UCSD-AML1 (cell line): ENCODE measurements around the gene TNIK.
"Not testable (repeated sequence)": the region's sequence is repeated elsewhere in the genome, so short reads cannot be mapped to it uniquely, and the experiment has no call there.

Experiments used
- DNase-seq: peaks from one replicate; lab custom pipeline; 2025; ENCODE audit not compliant: unreplicated experiment; lab: John Stamatoyannopoulos, UW

The TNIK gene

DNA sequence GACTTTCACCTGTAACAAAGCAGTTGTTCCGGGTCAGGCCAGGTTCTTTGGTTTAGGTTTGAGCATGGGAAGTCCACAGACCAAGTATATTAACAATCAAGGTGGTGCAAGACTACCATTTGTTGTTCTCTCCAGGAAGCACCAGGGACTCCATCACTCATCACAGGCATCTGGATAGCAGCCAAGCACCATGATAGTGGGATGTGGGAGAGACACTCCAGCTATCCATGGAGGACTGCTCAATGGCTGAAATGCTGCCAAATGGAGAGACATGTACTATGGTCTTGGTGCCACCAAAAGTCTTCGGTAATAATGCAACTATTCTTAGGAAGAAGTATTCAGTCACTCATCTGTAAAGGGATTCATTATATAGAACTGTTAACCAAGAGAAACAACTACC, 143.0 kb downstream of the TNIK start:
- no peak for DNase-seq

DNA sequence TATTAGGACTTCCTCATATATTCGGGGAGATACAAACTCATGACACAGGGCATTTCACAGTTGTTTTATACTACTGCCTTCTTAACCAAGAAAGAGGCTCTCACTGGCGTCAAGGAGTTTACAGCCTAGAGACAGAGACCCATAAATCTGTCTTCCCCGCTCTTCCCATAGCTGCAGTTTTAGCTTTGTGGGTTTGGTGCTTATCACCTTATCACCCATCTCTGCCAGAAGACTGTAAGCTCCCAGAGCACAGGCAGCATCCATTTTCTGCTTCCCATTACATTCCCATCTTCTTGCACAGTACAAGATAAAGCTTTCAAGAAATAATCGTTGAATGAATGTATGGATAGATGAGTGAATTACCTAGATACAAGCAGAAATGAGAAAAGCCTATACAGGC, 144.3 kb downstream of the TNIK start:
- DNase-seq: no peak

DNA sequence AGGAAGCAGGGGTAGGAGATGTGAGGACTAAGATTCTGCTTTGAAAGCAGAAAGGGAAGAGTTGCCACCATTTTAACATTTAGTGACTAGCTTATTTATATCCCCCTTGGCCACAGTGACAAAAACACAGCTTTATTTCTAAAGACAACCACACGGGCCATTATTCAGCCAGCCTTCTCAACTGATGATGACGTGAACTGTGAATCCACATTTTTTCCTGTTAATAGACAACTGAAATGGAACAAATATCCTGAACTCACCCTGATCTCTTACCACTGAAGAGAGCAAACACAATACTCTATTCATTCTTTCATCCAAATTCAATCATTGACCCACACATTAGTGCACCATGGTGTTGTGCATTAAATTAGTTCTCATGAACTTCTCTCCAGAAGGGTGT, 145.1 kb downstream of the TNIK start:
- no peak for DNase-seq

DNA sequence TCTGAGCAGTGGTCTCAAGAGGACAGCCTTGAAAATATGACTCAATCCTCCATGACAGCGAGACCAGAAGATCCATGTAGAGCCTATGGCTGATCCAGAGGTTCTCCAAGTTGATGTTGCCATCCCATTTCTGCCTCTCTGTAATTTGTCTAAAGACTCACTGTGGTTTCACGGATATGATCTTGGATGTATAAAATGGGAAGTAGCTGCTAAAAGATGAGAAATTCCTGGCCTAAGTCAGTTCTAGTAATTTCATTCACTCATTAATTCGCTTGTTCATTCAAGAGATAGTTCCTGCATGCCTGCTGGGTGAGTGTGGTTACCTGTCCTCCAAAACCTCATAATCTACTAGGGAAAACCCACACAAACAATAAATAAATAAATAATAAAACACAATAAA, 145.9 kb downstream of the TNIK start:
- no peak for DNase-seq

DNA sequence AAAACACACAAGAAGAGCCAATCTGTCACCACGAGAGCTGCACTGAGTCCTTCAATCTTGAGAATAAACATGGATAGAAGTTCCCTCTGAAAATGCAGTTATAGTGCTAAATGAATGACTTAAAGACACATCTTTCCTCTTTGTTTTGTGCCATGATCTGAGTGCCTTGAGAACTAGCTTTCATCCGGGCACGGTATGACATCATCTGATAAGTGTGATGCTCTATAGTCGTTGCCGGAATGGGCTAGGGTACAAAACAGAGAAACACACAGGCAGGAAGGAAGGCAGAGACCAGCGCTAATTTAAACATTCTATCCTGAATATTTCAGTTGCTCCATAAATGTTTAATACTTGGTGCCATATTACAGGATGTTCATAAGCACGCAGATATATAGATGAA, 146.5 kb downstream of the TNIK start:
- DNase-seq: no peak

DNA sequence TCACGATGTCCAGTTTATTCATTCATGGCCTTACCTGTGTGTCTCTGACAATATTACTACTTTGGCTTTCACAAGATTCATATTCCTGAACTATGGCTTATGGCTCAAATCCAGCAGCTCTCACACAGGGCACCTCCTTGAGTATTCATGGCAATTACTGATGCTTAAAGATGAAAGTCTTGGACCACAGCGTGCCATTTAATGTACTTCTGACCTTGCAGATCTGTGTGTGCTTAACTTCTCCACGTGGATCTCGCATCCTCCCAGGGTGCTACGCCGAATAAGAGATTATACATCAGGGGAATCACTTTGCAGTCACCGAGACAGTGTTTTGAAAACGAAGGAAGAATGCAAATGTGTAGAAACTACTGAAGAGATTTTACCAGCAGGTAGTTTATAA, 147.5 kb downstream of the TNIK start:
- DNase-seq: no peak

DNA sequence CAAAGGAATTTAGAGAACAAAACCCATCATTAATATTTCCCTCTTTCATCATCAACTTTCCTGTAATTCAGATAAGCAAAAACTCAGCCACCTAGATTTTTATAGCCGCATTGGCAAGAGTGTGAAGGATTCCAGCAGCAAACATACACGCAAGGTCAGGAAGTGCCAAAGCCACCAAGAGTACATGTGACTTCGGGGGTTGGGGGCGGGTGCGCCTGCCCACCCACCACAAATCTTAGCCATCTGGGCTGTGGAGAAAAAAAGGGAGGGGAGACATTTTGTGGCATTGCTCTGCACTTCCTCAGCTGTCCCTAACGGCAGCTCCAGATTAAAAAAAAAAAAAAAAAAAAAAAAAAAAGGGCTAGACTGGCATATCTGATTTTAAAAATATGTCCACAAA, 148.4 kb downstream of the TNIK start:
- DNase-seq: no peak

DNA sequence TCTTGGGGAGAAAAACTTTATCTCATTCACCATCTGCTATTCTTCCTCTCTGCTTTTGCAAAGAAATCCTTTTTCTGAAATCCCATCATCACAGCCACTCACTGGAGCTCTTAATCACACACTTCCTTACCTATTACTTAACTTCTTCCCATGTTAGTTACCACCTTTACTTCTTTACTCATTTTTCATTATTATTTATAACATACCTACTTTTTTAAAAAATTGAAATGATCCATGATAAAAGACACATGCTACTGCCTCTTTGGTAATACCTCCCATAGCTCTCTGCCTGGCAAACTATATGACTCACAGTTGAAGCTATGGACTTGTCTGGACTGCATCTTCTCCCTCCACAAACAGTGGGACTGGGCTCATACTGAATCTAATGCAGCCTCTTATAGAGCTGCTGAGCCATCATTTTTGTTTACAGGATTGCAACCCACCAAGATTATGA, 150.3 kb downstream of the TNIK start:
- DNase-seq: no peak

DNA sequence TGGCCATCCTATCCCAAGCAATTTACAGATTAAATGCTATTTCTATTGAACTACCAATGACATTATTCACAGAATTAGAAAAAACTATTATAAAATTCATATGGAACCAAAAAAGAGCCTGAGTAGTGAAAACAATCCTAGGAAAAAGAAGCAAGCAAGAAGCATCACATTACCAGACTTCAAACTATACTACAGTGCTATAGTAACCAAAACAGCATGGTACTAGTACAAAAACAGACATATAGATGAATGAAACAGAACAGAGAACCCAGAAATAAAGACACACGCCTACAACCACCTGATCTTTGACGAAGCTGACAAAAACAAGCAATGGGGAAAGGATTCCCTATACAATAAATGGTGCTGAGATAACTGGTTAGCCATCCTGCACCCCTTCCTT, 152.2 kb downstream of the TNIK start:
- no peak for DNase-seq

DNA sequence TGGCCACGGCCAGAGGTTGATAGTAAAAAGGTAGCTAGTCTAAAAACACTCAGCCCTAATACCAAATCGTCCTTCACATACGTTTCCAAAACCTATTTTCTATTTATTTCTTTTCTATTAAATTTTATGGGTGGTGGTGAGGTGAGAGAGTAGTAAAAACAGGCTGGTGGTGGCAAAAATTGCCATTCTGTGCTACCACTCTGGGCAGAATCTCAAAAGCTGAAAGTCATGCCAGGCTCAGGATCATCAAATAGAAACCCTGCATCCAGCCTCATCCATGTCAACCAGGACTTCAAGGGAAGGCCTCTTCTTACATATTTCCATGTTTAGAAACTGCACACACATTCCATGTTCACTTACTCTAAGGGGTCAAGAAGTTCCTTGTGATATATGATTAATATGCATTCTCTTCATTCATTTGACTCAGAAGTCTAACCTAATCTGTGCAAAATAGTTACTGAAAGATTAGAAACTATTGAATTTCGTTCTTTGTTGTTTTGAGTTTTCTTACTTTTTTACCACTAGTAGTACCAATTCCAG, 153.1 kb downstream of the TNIK start:
- no peak for DNase-seq

DNA sequence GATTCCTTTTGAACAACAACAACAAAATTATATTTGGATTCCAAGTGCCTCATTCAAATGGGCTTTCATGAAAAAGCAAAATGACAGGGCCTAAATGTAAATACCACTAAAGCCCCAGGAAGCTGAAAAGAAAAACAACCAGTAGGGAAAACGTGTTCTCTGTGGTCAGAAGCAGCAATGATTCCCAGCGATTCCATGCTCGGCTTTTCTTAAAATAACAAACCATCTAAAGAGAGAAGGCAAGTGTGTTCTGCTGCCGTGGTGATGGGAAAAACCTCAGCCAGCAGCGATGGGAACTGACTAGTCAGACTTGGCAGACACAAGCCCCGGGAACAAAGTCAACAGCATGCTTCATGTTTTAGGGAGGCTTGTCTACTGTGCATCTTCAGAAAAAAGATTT, 153.6 kb downstream of the TNIK start:
- no peak for DNase-seq

DNA sequence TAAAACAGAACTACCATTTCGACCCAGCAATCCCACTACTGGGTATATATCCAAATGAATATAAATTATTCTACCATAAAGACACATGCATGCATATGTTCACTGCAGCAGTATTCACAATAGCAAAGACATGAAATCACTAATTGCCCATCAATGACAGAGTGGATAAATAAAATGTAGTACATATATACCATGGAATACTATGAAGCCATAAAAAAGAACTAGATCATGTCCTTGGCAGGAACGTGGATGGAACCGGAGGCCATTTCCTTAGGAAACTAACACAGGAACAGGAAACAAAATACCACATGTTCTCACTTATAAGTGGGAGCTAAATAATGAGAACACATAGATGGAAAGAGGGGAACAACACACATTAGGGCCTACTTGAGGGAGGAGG, 154.4 kb downstream of the TNIK start:
- DNase-seq: not testable (repeated sequence)

DNA sequence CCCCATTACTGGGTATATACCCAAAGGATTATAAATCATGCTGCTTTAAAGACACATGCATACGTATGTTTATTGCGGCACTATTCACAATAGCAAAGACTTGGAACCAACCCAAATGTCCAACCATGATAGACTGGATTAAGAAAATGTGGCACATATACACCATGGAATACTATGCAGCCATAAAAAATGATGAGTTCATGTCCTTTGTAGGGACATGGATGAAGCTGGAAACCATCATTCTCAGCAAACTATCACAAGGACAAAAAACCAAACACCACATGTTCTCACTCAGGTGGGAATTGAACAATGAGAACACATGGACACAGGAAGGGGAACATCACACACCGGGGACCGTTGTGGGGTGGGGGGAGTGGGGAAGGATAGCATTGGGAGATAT, 155.7 kb downstream of the TNIK start:
- not testable (repeated sequence) for DNase-seq

DNA sequence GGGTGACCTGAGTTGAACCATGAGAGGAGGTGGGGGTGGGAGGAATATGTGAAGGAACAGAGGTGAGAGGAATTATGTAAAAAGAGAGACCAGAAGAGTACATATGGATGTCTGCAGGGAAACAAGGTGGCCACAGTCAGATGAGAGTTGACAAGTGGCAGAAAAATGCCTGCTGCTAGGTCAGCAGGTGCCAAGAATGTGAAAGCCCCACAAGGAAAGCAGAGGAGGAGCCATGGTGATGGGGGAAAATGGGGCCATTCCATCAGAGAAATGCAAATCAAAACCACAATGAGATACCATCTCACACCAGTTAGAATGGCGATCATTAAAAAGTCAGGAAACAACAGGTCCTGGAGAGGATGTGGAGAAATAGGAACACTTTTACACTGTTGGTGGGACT, 156.2 kb downstream of the TNIK start:
- not testable (repeated sequence) for DNase-seq

DNA sequence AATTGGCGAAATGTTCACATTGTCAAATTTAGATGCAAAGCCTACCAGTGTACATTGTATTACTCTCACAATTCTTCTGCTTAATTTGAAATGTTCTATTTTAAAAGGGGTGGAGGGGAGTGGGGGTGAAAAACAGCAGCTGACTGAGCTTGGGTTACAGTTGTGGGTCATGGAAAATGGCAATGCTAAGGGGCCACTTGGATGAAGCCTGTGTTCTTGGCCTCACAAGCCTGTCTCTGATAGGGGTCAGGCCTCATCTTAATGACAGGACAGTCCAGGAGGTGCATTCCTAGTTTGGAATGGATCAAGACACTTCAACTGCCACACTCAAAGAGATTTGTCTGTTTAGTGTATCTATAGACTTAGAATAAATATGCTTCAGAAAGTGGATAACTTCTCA, 158.2 kb downstream of the TNIK start:
- no peak for DNase-seq

DNA sequence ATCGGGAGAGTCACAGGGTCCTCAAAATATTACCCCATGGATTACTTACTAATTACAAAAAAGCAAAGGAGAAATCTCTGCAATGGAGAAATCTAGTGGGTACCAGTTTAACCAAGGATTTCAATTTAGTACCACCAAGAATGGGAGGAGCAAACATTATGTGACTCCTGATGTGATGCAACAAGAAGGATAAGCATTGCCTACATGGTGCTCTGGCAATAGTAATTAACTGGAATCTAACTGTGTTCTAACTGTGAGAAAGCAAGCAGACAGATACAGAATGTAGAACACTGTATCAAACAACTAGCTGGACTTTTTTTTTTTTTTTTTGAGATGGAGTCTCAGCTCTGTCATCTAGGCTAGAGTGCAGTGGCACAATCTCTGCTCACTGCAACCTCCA, 159.2 kb downstream of the TNIK start:
- no peak for DNase-seq

DNA sequence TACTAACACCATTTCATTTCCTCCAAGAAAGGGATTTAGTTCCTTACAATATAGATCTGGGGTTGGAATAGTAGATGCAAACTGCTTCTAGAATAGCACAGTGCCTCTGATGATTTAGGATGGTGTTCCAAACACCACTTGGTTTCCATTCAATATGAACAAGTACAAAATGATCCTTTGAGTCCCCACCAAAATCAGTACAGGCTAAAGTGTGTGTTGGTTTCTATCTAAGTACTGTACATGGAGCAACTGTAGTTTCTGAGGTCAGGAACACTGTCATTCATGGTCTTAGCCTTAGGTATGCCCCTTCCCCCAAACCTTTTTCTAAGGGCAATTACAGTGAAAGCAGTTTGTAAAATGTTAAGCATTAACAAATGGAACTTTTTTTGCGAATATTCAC, 162.3 kb downstream of the TNIK start:
- no peak for DNase-seq

DNA sequence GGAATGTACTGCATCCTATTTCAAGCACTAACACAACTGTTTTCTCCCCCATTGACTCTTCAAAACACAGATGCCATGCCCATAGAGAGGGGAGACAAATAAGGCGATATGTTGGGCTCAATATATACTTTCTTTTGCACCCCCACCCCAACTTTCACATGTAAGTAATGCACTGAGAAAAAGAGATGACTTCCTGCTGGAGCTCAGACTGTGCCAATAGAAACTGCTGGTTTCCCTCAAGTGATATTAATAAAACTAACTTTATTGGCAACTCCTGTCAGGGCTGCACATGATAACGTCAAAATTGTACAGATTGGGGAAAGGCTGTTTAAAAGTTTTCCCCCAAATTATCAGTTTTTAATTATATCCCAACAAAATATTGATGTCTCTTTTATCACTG, 163.0 kb downstream of the TNIK start:
- no peak for DNase-seq

DNA sequence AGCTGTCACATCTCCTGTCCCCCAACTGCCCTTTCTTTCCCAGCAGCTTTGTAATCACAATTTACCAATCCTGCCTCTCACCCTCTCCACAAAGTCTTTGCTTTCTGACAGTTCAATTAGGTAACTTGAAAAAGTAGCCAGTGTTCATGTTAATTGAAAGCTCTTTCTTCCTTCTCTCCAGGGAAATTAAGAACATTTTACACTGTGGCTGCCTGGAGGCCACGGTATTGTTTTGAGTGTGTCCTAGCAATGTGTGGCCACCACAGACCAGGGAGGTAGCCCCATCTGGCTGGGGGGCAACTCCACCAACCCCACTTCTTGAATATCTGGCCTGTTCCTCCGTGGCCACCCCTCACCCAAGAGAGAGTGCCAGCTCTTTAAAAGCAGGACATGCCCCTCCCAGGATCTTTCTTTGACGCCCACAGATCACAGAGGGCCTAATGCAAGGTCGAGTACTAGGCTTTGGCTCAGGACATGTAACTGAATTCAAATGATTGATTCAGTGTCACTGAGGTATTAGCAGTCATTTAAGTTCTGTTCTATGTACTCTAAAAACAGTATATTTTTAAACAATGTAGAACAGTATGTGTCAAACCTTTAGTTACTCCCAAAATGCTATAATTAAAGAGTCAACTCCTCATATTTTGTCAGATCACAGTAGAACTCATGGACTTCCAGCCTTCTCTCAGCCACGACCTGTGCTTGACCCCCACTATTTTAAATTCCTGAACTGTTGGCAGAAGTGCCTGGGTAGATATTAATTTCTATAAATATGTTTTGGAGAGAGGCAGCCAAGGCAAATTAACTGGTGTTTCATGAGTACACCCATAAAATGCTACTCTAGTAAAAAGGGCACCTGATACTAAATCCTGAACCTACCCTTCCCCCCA, 164.5 kb downstream of the TNIK start:
- DNase-seq: no peak

DNA sequence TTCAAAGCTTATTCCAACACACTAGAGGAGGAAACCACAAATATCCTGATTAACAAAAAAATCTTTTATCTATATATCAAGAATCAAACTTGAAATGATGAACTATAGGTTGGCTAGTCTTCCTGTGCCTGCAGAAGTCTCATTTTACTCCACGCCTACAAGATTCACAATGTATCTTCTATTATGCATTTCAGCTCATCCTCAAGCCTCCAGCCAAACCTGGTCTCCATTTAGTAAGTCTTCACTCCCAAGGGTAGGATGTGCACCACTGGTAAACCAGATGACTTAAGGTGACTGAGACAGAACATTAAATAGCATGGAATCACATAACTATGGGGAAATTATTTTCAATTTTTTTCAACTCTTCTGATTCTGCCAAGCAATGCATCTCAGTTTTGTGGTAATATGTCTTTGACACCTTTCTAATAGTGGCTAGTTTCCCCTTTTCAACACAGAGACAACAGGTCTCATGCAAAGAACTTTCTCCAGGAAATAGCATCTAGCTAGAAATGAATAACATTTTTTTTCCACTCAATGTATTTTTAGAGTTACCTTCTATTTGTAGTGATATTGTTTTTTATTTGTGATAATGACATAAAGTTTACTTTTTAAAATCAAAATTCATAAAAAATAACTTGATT, 166.9 kb downstream of the TNIK start:
- no peak for DNase-seq

DNA sequence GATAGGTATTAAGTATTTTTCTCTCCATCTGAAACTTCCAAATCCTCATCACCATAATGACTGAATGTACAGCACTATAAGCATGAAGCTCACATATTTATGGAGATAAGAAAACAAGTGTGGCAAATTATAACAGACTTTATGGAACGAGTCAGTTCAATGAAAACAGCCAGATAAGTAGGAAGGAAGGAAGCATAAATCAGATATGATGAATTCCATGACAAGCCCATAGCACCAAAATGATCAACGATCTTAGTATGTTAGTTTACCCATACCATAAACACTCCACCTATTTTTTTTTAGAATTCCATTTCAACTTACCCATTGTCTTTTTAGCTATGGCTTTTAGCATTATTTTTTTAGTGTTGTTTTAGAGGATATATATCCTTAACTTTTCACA, 169.5 kb downstream of the TNIK start:
- no peak for DNase-seq

DNA sequence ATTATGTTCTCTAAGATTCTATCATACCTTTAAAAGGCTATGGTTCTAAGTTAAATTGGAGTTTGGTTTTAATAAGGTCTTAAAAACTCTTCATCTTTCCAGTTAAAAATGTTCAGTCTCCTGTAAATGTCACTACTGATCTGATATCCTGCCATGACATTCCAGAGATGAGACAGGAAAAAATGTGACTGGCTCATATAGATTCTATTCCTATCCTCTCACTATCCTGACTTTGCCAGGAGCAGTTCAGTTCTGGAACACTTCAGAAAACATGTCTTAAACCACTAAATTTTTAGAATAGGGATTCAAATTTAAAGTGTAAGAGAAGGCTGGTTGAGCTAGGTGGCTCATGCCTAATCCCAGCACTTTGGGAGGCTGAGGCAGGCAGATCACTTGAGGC, 170.9 kb downstream of the TNIK start:
- DNase-seq: no peak
